HG03442 (cell line): ENCODE results near the gene DNAJC13.
"Not testable (repeated sequence)": the region's sequence is repeated elsewhere in the genome, so short reads cannot be mapped to it uniquely, and the experiment has no call there.

Experiments used
- ATAC-seq: cut with Tn5 transposase; IDR thresholded peaks from one replicate; pipeline ENCODE4 v1.9.1; 2021; ENCODE audit warnings: mild to moderate bottlenecking, moderate library complexity; ENCODE audit not compliant: unreplicated experiment

Gene DNAJC13

GRCh38 chr3:132542577-132542976 lies 125.3 kb downstream of the DNAJC13 start:
- ATAC-seq = no peak

DNA sequence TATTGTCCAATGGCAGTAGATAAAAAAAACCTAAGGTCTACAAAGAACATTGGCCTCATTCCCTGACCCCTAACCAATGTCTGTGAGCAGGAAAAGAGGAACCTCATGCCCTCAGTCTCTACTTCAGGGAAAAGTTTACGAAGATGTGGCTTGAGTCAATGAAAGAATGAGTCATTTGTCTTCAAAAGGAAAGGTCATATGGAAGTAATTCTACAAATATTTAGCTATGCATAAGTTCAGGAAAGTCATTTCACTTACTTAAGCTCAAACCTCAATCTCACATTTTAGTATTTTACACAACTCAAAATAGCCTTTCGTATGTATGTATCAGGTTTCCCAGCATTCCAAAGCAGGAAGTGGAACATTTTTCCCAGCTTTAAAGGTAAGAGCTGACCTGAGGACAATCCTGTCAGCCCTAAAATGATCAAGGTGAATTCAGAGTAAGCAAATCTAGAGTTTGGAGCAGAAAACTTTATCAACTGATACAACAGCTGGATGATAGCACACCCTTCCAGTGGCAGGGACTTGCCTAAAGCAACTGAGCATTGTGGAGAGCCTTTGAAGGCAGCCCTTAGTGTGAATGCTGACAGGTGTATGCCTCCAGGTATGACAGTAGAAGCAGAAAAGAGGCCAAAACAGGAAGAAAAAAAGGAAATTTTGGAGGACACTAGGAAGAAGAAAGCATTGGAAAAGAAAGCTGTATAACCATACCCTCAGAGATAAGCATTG lies 125.9 kb downstream of the DNAJC13 start:
- ATAC-seq = no peak

GRCh38 chr3:132544130-132544529 lies 126.8 kb downstream of the DNAJC13 start:
- ATAC-seq = no peak

GRCh38 chr3:132545471-132545870 lies 128.2 kb downstream of the DNAJC13 start:
- no peak for ATAC-seq

DNA sequence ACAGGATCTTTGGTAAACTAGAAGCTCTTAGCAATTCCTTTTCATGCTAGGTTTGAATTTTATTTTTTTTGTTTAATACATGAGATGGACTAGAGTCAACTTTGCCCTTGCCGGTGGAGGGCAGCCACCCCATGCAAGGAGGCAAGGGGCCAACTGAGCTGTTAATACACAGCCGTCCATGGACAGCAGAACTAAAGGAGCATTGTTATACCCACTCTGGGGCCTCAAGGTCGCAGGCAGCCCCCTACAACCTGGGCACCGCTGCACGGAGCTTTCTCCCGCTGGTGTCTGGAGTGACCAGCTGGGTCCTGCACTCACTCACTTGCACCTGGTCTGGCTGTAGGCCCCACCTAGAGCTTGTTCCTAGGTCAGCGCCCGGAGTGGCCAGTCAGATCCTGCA lies 131.9 kb downstream of the DNAJC13 start:
- no peak for ATAC-seq

- peak; percentile 91 for ATAC-seq
Measured at GRCh38 chr3:132549890-132550578, 132.7 kb downstream of the DNAJC13 start.

DNA sequence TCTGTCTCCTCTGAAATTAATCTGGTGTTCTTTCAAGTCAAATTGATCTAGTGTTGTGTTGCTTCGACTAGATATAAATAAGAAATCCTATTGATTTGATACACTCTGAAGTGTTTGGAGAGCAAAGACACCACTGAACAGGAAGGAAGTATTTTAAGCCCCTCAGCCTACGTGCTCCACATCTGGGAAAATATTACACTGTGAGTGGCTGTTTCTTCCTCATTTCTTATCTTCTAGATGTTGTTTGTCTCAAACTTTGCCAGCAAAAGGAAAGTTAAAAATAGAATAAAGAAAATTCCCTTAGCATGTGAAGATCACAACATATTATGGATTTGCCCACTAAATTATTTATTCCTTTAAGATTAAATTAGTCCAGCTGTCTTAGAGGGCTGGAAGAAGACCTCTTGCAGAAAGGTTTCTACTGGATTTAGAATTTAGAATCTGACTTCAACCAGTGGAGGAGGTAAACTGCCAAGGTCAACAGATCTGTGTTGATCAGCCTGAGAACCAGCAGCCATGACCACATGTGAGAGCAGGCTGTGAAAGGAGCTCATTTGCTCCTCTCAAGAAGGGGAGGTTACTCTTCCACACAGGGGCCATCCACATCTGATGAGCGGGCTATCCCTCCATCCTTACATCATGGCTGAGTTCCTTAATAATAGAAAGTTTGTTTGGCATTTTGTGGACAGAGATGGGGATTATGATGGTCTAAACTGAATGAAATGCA lies 133.4 kb downstream of the DNAJC13 start:
- ATAC-seq = no peak

DNA sequence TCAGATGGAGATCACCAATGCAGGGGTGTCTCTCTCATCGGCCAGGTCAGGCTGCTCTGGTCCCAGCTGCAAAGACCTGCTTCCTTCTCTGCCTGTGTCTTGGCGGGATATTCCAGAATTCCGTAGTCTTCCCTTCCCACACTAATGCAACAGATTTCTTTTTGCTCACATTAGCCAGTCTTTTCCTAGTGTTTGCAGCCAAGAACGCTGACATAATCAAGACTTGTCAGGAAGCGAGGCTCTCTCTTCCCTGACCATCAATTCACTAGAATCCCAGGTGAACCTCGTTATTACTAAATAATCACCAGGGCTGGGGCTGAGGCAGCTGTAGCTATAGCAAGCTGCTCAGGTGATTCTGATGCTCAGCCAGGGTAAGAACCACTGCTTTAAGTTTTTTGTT lies 136.5 kb downstream of the DNAJC13 start:
- ATAC-seq = no peak

DNA sequence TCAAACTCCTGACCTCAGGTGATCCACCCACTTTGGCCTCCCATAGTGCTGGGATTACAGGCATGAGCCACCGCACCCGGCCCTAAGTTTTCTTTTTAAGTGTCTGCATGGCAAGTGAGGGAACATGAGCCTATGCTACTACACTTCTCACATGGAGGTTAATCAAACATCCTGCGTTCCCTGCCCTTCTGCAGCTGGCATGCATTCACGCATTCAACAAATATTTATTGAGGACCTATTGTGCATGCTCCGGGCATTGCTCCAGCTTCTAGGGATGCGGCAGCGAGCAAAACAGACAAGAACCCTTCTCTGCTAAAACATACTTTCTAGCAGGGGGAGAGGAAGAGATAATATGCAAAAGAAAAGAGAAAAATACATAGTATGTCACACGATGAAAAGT lies 137.1 kb downstream of the DNAJC13 start:
- ATAC-seq = no peak

DNA sequence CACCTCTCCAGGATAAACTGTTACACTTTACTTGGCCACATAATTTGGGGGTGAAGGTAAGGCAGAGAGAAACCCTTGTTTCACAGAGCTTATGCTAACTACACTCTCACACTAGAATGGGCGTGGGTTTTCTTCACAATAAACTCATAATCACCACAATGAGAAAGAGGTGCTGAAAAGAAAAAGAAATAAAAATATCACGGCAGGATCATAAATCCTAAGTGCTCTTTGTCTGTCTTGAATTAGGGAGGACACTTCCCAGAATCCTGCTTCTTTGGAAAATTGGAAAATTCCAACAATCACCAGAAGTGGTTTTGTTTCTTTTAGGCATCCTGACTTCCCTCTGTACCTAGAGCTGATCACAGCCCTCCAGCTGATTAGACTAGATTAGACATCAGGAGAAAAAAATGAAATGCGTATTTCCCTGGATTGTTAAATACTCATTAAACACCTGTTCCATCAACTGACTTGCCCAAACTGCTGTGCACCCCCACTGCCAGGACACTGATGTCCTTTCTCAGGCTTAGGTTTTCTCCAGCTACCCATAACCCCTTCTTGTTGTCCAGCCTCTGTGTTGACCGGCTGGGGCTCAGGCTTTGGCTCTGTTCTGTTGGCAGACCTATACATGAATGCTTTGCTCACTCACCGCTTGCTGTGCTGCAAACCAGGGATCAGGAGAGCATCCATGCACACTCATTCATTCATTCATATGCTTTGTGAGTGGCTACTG lies 138.2 kb downstream of the DNAJC13 start:
- ATAC-seq = no peak

GRCh38 chr3:132556036-132556386 lies 138.7 kb downstream of the DNAJC13 start:
- not testable (repeated sequence) for ATAC-seq

DNA sequence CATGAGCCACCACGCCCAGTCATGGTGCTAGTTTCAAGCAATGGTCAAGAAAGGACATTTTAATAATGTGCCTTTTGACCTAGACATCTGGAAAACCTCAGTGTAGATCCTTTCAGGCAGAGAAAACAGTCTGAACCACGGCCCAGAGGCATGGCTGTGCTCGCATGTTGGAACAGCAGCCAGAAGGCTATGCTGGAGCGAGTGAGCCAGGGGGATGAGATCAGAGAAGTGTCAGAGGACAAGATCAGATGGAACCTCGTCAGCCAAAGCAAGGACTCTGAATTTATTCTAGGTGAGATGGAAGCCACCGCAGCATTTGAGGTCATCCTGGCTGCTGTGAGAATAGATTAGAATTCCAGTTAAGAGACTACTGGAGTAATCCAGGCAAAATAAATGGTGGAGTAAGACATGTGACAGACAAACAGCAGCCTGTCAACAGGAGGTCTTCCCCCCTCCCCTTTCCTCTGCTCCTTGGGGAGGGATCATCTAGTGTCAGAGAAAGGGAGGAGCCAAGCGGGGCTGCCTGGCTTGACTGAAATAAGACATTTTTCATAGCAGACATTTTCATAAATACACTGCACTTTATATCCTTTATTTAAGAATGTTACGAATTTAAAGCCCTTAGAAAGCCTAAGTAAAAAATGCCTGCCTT lies 139.3 kb downstream of the DNAJC13 start:
- ATAC-seq = no peak

DNA sequence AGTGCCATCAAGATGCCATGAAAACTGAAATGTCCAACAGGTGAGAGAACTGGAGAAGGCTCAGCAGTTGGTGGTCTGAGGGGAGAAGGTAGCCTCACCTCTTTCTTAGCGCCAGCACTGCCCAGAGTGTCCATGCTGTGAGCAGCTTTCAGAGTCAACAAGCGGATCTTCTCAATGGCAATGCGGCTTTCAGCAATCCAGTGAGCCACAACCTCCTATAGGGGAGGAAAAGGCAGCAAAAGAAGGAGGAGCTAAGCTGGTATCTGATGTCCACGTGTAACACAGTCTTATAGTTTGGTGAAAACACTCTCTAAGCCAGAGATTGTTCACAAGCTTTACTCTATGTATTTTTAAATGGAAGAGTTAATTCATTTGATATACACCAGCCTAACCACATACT lies 143.7 kb downstream of the DNAJC13 start:
- ATAC-seq = no peak

GRCh38 chr3:132563420-132564069 lies 146.2 kb downstream of the DNAJC13 start:
- no peak for ATAC-seq

GRCh38 chr3:132564070-132564465 lies 146.8 kb downstream of the DNAJC13 start:
- ATAC-seq = no peak

DNA sequence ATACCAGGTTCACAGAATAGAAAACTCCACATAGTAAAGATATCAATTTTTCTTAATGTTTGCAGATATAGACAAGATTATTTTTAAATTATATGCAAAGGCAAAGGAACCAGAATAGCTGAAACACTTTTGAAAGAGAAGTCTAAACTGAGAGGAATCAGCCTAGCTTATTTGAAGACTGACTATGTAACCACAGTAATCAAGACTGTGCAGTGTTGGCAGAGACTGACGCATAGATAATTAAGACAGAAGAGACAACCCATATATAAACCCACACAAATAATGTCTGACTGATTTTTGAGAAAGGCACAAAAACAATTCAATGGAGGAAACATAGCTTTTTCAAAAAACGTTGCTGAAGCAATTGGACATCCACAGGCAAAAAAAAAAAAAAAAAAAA lies 151.1 kb downstream of the DNAJC13 start:
- no peak for ATAC-seq

DNA sequence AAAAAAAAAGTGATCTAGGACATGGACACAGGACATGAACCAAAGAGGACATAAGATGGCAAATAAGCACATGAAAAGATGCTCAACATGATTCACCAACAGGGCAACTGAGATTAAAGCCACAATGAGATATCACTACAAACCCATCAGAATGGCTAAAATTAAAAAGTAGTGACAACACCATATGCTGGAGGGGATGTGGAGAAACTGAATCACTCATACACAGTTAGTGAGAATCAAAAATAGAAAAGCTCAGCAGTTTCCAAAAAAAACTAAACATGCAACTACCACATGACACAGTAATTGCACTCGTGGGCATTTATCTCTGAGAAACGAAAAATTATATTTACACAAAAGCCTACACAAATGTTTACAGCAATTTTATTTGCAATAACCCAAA lies 151.9 kb downstream of the DNAJC13 start:
- ATAC-seq = no peak

- ATAC-seq = no peak
Measured at GRCh38 chr3:132569580-132569979, 152.3 kb downstream of the DNAJC13 start.

DNA sequence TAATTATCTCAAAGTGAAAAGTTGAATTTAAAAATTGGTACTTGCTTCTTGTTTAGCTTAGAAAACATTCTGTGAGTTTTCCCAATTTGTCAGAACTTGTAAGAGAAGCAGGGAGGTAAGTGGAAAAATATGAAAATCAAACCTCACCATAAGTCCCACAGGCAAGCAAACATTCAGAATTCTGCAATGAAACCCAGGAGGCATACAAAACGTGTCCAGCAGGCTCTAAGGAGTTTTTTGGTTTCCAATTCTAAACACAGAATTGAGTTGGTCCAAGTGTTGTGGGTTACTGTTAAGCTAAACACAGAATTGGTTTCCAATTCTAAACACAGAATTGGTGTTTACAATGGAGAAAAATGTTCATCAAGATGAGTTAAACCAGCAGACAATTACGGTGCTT lies 152.7 kb downstream of the DNAJC13 start:
- no peak for ATAC-seq

DNA sequence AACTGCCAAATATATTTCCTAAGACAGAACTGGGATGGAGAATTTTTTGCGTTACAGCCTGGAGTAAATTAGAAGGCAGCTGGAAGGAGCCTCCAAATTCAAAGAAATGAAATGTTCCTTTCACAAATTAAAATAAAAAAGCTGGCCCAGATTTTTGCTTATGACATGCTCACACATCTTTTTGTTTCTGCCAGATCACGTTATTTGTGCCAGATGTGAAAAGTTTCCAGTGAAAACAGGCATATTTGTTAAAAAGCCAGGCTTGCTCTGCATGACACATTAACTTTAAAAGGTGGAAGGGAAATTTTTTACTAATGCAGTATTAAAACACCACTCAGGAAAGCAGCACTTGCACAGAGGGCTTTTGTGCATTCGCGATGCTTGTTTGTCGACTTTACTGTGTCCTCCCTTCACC lies 156.5 kb downstream of the DNAJC13 start:
- no peak for ATAC-seq
